OCI-LY3 (cell line): ENCODE data around the gene COL4A2.

Source experiments
- H2AFZ ChIP-seq: fragments of 200-600, 300-600 bp; shearing (Covaris generic); 2 replicates; pipeline ENCODE4 v1.6.0; 2014; ENCODE audit warnings: antibody characterized with exemption, low read depth, low read length
- H3K27ac ChIP-seq: fragments of 200-600, 300-600 bp; sonication (generic); 2 replicates; pipeline ENCODE4 v1.5.1; 2014; ENCODE audit warnings: mild to moderate bottlenecking, low read length, moderate library complexity, mixed read lengths
- H3K27me3 ChIP-seq: fragments of 200-600, 300-600 bp; sonication (generic); 2 replicates; pipeline ENCODE4 v1.6.1; 2014; ENCODE audit warnings: low read depth, low read length, mixed read lengths
- H3K36me3 ChIP-seq: fragments of 200-600, 300-600 bp; sonication (generic); replicated peaks from 2 replicates; pipeline ENCODE3; 2014; ENCODE audit warnings: low read depth, low read length, mixed read lengths
- H3K4me1 ChIP-seq: fragments of 300-600, 200-600 bp; sonication (generic); 2 replicates; pipeline ENCODE4 v1.6.1; 2014; ENCODE audit warnings: low read length, mixed read lengths
- H3K4me2 ChIP-seq: fragments of 200-600, 300-600 bp; sonication (generic); 2 replicates; pipeline ENCODE4 v1.6.1; 2014; ENCODE audit warnings: low read length, mixed read lengths
- H3K4me3 ChIP-seq: fragments of 300-600, 200-600 bp; sonication (generic); 2 replicates; pipeline ENCODE4 v1.5.1; 2014; ENCODE audit warnings: antibody characterized with exemption, mild to moderate bottlenecking, low read length, moderate library complexity
- H3K79me2 ChIP-seq: fragments of 300-600, 200-600 bp; shearing (Covaris generic); 2 replicates; pipeline ENCODE4 v1.6.1; 2014; ENCODE audit warnings: mild to moderate bottlenecking, low read length, mixed read lengths
- H3K9ac ChIP-seq: fragments of 300-600, 200-600 bp; shearing (Covaris generic); 2 replicates; pipeline ENCODE4 v1.6.0; 2014; ENCODE audit warnings: mild to moderate bottlenecking, low read length, moderate library complexity
- H3K9me3 ChIP-seq: fragments of 200-600, 300-600 bp; shearing (Covaris generic); 2 replicates; pipeline ENCODE4 v1.6.1; 2014; ENCODE audit warnings: low read length, mixed read lengths; ENCODE audit not compliant: insufficient read depth
- H4K20me1 ChIP-seq: fragments of 200-600, 300-600 bp; sonication (generic); 2 replicates; pipeline ENCODE4 v1.6.1; 2016; ENCODE audit warnings: low read length, mixed read lengths; ENCODE audit not compliant: insufficient read depth
- EZH2phosphoT487 ChIP-seq: fragments of 200-600 bp; shearing (Covaris generic); IDR thresholded peaks from 2 replicates; pipeline ENCODE4 v1.6.1; 2018; ENCODE audit warnings: antibody characterized with exemption, mixed run types, low read depth
- TF ChIP-seq, protein P1 (sequence below): fragments of 200-600, 300-600 bp; sonication (generic); IDR thresholded peaks from 2 replicates; pipeline ENCODE4 v1.5.1; 2014; ENCODE audit warnings: antibody characterized with exemption, low read length, low read depth

COL4A2 gene

DNA sequence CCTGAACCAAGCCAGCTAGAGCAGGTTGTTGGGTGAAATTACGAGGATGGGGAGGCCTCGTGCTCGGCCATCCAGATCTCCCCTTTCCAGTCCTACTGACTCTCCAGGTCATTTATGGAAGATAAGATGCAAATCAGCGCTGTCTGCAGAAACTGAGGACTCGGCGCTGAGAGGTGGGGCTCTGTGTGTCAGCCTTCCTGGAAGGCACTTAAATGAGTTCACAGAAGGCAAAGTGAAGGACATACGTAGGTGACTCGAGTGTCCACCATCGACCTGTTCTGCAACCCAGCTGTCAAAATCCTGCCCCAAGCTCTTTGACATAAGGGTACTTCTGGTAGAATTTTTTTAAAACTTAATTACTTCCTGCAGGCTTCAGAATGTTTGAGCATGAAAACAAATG lies 168.0 kb downstream of the COL4A2 start:
- no peak for TF ChIP-seq EZH2phosphoT487
- TF ChIP-seq, protein P1, sequence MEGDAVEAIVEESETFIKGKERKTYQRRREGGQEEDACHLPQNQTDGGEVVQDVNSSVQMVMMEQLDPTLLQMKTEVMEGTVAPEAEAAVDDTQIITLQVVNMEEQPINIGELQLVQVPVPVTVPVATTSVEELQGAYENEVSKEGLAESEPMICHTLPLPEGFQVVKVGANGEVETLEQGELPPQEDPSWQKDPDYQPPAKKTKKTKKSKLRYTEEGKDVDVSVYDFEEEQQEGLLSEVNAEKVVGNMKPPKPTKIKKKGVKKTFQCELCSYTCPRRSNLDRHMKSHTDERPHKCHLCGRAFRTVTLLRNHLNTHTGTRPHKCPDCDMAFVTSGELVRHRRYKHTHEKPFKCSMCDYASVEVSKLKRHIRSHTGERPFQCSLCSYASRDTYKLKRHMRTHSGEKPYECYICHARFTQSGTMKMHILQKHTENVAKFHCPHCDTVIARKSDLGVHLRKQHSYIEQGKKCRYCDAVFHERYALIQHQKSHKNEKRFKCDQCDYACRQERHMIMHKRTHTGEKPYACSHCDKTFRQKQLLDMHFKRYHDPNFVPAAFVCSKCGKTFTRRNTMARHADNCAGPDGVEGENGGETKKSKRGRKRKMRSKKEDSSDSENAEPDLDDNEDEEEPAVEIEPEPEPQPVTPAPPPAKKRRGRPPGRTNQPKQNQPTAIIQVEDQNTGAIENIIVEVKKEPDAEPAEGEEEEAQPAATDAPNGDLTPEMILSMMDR = no peak
- Histone ChIP-seq H3K9me3 (peaks cover 4% of the 10 kb centered on the region; the same call in 1 of the 2 replicates), H4K20me1 (no peaks in the 10 kb centered on the region), H3K9ac (0 out of 2 replicates have a peak overlapping the region, but pooled peaks have one; percentile 2), H3K27me3 (peaks cover 60% of the 10 kb centered on the region), H3K79me2 (no peaks in the 10 kb centered on the region), H3K27ac (peak overlapping the region; percentile 6; the same call in 1 of the 2 replicates), H3K4me1 (peaks cover 55% of the 10 kb centered on the region), H2AFZ (no peak overlapping the region), H3K4me3 (peak overlapping the region; percentile 68), H3K4me2 (peak overlapping the region; percentile 83), H3K36me3 (no peaks in the 10 kb centered on the region)

DNA sequence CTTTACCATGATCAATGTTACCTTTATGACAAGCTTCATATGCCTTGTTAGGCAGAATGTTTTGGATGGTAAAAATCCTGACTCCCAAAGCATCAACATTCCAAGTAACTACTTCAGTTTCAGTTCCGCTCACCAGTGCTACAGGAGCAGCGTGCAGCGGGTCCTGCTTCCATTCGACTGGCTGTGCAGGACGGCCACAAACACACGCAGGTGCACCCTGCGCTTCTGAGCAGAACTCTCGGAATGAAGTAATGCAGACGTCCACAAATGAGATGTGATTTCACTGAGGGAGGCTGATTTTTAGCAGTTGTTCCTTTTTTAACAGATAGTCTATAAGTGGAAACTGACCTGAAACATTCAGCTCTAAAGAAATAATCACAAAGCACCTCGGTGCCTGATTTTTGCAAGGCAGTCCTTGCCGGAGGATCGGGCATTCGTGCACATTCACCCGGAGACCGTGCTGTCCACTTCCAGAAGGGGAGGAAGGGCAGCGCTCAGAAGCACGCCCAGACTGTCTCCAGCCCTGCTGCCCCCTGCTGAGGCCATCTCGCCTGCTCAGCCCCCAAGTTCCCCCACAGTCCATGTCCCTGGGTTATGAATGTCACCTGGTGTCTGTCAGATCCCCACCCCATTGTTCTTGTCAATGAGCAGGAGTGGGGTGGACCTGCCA lies 168.6 kb downstream of the COL4A2 start:
- Histone ChIP-seq H3K4me2 (peak overlapping the region; percentile 83), H3K4me3 (peak overlapping the region; percentile 68), H3K36me3 (no peaks in the 10 kb centered on the region)

DNA sequence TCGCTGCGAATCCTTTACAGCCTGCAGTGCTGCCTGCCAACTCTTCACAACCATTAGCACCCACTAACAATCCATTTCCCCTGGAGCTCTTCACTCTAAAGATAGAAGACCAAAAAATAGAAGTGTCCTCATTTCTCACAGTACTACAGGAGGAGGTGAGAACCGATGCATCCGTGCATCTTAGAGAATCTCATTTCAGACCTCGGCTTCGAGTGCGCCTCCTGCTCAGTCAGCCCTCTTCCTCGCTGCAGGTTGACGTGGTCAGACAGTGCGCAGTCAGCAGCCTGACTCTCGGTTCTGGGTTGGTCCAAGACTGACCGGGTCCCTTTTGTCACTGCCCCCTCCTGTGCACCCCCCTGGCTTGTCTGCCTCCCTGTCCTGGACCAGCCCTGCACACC lies 169.1 kb downstream of the COL4A2 start:
- H4K20me1 ChIP-seq = no peaks in the 10 kb centered on the region
- TF ChIP-seq EZH2phosphoT487 = no peak
- TF ChIP-seq, protein P1 = no peak
- H3K27me3 ChIP-seq = peaks cover 58% of the 10 kb centered on the region
- H3K9me3 ChIP-seq = peaks cover 4% of the 10 kb centered on the region; the same call in 1 of the 2 replicates
- peak overlapping the region; percentile 16; the same call in 1 of the 2 replicates for H3K9ac ChIP-seq
- no peak overlapping the region for H3K27ac ChIP-seq
- H3K4me3 ChIP-seq = peak overlapping the region; percentile 68
- no peaks in the 10 kb centered on the region for H3K36me3 ChIP-seq
- H2AFZ ChIP-seq = no peak overlapping the region
- peak overlapping the region; percentile 83 for H3K4me2 ChIP-seq
- H3K79me2 ChIP-seq = no peaks in the 10 kb centered on the region
- H3K4me1 ChIP-seq = peaks cover 44% of the 10 kb centered on the region

More for the DNA sequence above, 168.6 kb downstream of the COL4A2 start:
- no peak for TF ChIP-seq EZH2phosphoT487
- TF ChIP-seq, protein P1 = peak; percentile 21; the same call in 1 of the 2 replicates
- Histone ChIP-seq H3K4me1 (peaks cover 50% of the 10 kb centered on the region), H3K9ac (peak overlapping the region; percentile 16; the same call in 1 of the 2 replicates), H3K27me3 (peaks cover 60% of the 10 kb centered on the region), H3K27ac (peak overlapping the region; percentile 25), H3K9me3 (peaks cover 4% of the 10 kb centered on the region; the same call in 1 of the 2 replicates), H2AFZ (no peak overlapping the region), H4K20me1 (no peaks in the 10 kb centered on the region), H3K79me2 (no peaks in the 10 kb centered on the region)

DNA sequence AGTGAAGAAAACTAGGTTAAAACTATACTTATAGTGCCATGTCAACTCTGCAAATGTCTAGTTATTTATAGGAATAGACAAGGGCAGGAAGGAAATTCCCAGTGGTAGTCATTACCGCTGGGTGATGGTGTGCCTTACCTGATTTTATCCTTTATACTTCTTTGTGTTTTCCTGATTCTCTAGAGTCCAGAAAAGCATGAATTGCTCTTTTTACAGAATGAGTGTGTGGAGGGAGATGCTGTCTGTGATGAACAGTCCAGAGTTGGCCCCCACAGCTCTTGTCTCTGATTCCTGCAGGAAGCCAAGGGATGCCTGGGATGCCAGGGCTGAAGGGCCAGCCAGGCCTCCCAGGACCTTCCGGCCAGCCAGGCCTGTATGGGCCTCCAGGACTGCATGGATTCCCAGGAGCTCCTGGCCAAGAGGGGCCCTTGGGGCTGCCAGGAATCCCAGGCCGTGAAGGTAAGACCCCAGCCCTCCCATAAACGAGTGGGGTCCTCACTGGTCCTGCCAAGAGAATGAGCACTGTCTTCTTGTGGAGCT lies 170.7 kb downstream of the COL4A2 start:
- H3K36me3 ChIP-seq = no peaks in the 10 kb centered on the region
- H3K4me3 ChIP-seq = no peak overlapping the region

More for the DNA sequence above, 170.7 kb downstream of the COL4A2 start:
- Histone ChIP-seq H2AFZ (no peak overlapping the region), H3K4me1 (peaks cover 30% of the 10 kb centered on the region), H3K79me2 (no peaks in the 10 kb centered on the region), H3K4me2 (no peak overlapping the region), H3K9ac (no peak overlapping the region), H4K20me1 (no peaks in the 10 kb centered on the region), H3K9me3 (no peaks in the 10 kb centered on the region), H3K27ac (no peak overlapping the region), H3K27me3 (peaks cover 64% of the 10 kb centered on the region)
- TF ChIP-seq, protein P1 = no peak
- no peak for TF ChIP-seq EZH2phosphoT487
